Suppressor macrophage (primary cell): Measurements from ENCODE around the gene ADCY9.

Experiments
- DNase-seq, 4 experiments: peaks; one replicate each; pipeline ENCODE4 v3.0.0-alpha.2; 2020 to 2022

ADCY9 gene

DNA sequence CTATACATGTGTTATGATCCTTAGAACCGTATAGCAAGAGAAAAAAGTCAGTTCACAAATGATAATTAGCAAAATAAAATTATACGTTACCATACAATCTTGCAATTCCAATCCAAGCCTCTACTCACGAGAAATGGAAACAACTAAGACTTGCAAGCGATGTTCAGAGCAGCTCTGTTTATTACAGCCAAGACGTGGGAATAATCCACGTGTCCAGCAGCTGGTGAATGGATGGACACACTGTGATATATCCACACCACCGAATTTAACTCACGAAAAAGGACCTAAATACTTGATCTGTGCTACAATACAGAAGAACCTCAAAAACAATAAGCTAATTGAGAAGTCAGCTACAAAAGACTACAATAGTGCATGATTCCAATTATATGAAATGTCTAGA is 88.1 kb downstream of the ADCY9 start:
- DNase-seq = no peak

DNA sequence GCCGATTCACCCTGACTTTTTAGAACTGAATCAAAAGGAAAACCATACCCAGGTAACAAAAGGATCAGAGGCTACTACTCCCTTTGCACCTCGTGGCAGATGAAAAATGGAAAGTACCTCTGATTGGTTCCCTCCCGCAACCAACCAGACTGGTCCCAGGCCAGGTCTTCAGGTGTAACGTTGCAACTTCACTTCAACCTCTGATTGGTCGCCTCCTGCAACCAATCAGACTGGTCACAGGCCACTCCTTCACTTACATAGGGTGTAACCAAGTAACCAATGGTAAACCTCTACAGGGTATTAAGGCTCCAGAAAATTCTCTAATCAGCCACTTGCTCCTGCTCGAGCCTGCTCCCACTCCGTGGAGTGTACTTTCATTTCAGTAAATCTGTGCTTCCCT is 89.4 kb downstream of the ADCY9 start:
- no peak for DNase-seq

DNA sequence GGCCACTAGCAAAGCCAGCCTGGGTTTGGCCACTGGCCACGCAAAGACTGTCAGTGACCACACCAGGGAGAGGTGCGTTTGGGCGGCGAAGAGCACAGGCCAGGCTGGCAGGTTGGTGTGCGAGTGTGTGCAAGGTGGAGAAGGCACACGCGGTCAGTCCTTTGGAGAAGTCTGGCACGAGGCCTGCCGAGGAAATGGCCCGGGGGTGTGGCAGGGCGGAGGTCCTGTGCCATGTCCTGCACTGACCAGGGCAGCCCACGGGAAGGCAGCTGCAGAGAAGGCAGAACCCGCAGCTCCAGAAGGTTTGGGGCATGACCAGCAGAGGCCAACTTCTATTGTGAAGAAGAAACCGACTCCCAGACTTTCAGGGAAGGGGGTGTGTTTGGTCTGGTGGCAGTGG is 90.8 kb downstream of the ADCY9 start:
- no peak for DNase-seq

DNA sequence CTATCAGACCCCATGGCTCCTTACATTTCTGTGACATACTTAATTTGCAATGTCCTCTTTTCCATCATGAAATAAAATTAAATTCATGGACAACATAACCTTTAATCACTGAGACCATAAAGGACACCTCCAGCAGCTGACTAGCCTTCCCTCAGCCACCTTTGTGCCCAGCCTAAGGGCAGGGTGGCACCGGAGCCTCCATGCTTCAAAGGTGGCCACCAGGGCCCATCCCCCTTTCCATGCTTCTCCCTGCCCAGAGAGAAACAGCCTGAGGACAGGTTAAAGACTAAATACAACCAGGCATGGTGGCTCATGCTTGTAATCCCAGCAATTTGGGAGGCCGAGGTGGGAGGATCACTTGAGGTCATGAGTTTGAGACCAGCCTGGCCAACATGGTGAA is 94.3 kb downstream of the ADCY9 start:
- no peak for DNase-seq

DNA sequence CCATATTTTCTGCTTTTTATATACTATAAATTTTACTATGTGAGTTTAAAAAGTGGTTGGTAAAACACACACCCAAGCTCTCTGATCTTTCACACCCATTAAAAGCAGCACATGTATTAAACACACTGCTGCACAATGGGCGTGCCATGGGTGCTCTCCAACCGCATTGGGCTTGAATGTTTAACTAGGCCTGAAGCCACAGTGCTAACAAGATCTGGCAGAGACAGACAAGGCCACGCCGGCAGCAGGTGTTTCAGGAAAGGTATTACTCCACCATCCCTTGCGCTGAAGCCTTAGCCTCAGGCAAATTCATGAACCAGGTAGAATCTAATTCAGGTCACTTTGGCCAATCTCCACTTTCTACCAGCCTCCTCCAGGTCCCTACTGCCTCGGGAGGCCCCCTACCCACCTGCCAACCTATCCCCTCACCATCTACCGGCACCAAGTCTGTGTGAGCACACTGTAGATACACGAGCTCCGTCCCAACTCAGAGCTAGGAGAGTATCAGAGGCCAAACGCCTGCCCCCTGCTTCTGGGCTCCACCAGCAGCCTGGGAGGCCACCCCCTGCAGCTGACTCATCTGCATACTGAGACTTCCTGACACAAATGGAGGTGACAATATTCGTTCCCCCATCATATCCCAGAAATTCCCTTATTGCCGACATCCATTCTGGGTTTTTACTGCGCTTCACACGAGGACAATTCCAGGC is 95.0 kb downstream of the ADCY9 start:
- no peak for DNase-seq

DNA sequence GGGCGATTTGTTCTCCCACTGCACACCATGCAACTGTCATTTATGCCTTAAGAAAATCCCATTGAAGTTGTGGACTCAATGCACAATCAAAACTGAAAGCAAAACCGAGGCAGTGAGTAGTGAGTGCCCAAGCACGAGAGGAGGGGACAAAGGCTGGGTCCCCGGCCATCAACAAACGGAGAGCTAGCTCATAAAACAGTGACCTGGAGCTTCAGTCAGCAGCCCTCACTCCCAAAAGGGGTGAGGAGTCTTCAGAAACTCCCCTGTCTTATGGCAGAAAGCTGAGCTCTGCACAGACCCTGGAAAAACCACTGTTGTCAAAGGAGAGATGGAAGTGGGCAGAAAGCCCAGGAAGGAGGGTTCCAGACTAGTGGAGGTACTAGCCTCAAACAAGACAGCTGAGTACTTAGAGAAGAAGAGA is 96.9 kb downstream of the ADCY9 start:
- peak in 3 of 4 experiments; percentile 12 to 15 (median 14) for DNase-seq

DNA sequence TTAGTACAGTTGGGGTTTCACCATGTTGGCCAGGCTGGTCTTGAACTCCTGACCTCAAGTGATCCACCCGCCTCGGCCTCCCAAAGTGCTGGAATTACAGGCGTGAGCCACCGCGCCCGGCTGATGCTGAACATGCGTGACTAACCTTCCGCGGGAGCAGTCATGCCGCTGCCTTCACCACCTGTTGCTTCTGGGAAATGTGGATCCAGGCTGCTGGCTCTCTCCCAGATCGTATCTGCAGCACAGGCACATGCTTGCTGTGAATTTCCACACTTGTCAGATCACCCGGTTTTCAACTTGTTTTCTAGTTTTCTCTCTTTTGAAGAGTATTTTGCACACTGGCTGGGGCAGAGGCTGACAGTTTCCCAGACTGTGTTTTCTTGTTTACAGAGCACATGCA is 97.9 kb downstream of the ADCY9 start:
- DNase-seq = no peak

DNA sequence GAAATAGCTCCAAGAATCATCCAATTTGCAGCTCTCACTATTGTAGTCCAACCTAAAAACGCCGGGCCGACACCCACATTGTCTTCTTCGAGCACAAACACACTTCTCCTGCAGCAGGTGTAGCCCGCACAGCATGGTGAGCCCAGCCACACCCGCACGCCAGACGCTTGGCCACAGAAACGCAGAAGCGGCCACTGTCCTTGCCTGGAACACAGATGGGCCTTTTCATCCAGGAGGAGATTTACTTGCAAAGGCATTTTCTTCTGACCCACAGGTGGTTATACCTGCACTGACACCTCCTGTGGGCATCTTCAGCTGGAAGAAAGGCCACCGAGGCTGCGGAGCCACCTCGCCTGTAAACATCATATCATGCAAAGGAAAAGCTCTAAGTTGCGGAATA is 98.4 kb downstream of the ADCY9 start:
- no peak for DNase-seq

DNA sequence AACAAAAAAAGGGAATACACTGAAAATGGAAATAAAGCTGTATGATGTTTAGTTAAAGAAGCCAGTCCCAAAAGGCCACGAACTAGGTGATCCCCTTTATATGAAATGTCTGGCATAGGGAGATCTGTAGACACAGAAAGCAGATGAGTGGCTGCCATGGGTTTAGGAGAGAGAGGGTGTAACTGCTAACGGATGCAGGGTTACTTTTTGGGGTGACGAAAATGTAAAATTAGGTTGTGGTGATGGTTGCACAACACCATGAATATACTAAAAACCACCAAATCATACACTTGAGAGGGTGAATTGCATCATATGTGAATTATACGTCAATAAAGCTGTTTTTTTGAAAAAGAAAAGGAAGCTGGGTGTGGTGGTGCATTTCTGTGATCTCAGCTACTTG is 99.6 kb downstream of the ADCY9 start:
- DNase-seq = peak; percentile 34 to 81 (median 71)

DNA sequence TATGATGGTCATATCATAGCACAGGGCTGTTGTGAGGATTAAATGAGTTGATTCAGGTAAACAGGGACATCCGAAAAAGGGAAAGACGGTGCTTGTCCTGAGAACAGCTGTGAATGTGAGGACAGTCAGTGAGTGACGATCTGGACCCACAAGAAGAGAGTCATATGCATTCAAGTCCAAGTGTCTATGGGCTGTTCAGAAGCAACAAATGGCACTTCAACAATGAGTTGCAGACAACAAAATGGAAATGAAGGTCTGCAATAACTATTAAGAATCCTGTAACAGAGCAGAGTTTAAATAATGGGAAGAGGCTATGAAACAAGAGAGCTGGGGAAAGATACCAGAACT is 100.3 kb downstream of the ADCY9 start:
- peak in 1 of 4 experiments; percentile 8 for DNase-seq

DNA sequence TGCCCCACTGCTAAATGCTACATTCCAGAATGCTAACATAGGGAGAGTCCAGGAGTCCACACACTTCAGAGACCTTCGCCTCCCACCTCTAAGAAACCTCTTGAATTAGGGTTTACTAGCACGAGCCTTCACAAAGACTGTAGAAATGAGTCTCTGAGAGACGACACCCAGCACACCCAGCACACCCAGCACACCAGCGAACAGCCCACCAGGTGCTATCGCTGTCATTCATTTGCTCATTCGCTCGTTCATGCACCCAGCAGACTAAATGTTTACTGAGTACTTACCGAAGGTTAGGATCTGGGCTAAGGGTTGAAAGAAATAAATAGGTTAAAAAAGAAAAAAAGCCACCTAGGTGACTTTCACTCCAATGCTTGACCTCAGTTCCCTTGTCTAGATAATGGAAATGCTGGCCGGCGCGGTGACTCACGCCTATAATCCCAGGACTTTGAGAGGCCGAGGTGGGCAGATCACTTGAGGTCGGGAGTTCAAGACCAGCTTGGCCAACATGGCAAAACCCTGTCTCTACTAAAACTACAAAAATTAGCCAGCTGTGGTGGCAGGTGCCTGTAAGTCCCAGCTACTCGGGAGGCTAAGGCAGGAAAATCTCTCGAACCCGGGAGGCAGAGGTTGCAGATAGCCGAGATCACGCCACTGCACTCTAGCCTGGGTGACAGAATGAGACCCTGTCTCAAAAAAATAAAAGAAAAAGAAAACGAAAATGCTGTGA is 100.8 kb downstream of the ADCY9 start:
- DNase-seq = no peak

DNA sequence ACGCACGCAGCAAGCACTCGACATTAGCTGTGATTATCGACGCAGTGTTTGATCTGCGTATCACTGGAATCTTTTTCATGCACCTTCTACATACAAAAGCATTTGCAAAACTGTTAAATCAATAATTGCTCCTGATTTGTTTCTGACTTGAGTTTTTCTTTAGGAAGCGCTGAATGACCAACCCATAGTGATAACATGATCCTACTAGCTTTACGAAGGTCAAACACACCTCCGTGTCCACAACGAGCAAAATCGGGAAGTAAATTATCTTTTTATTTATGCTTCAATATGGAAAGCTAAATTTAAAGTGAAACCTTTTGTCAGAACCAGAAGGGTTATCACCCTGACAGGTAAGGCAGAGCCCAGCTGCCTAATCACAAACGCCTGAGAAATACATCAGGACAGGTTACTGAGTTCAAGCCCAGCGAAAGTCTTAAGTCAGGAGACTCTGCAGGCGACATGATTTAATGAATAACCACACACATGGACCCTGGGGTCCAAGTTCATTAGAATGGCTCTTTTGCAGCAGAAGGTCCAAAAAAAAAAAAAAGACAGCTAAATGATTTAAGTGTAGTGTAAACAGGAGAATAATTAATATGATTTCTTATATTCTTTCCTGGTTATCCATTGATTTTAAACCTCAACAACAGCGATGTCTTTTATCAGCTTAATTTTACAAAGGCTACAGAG is 104.2 kb downstream of the ADCY9 start:
- DNase-seq = no peak

DNA sequence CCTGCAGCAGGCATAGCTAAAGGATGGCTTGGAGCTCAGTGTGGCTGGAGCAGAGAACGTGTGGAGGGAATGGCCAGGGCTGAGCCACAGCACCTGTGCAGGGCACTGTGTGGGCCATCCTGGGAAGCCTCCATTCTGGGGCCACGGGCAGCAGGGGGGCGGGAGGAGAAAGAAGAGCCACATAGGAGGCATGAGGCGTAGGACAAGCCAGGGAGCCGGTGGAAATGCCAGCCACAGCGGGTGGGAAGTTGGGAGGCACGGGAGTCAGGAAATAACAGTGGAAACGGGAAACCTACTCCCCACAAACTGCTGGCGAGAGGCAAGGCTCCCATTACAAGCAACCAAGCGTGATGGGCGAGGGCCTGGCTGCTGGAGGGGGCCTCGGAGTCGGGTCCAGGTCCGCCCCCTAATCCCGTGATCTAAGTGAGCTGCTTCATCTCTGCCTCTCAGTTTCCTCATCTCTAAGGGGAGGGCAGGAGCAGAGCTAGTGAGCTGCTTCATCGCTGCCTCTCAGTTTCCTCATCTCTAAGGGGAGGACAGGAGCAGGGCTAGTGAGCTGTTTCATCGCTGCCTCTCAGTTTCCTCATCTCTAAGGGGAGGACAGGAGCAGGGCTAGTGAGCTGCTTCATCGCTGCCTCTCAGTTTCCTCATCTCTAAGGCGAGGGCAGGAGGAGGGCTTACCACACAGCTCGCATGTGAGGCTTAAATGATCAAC is 104.9 kb downstream of the ADCY9 start:
- DNase-seq = peak; percentile 56 to 77 (median 70)

DNA sequence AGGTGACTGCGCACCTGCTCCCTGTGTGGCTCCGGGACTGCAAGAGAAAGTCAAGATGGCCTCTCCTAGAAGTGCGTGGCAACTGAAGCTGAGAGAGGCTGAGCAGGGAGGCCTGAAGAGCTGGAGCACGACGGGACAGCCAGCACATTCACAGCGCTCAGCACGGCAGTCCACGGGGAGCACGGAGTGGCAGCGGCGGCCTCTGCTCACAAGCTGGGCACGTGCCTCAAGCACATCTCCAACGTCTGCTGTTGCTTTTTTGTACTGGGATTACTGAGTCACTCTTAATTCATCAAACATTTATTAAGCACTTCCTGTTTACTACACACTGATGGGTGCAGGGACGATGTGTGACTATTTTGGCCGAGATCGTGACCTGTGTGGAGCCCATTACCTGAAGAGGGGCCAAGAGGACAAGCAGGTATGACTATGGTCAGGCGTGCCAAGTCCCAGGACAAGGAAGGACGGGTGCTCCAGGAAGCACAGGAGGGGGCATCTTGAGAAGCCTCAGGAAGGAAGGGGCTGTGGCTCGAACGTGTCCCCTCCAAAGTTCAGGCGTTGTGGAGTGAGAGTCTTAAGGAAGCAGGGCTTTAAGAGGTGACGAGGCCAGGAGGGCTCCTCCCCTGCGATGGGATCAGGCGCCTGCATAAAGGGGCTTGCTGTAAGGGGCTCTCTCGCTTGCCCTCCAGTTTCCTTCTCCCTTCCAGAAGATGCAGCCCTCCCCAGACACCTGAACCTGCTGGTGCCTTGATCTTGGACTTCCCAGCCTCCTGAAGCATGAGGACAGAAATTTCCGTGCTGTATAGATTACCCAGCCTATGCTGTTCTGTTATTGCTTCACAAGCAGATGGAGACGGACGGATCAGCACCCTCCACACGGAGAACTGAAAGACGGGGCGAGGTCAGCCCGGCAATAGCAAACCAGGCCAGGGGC is 105.8 kb downstream of the ADCY9 start:
- peak in 1 of 4 experiments; percentile 10 for DNase-seq

DNA sequence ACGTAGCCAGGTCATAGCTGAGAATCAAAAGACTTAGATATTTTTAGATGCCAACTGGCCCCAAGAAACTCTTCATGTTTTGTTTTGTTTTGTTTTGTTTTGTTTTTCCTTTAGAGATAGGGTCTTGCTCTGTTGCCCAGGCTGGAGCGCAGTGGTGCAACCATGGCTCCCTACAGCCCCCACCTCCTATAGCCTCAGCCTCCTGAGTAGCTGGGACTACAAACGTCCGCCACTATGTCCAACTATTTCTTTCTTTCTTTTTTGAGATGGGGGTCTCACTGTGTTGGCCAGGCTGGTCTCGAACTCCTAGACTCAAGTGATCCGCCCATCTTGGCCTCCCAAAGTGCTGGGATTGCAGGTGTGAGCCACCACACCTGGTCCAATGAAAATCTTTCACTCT is 107.1 kb downstream of the ADCY9 start:
- no peak for DNase-seq

DNA sequence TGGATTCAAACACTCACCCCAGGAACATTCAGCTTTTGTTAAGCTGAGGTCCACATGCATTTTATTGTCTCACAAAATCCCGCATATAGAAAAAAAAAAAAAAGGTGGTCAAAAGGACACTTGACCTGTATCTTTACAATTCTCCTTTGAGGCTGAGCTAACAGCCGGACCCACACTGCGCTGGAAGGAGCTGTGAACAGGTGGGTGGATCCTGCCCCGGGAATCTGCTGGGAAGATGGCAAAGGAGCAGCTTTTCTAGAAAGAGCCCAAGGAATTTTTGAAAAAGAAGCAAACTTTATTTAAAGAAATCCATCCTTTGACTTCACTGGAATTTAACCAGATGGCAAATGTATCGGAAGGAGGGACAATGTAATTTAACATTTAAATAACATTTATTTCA is 108.1 kb downstream of the ADCY9 start:
- no peak for DNase-seq

DNA sequence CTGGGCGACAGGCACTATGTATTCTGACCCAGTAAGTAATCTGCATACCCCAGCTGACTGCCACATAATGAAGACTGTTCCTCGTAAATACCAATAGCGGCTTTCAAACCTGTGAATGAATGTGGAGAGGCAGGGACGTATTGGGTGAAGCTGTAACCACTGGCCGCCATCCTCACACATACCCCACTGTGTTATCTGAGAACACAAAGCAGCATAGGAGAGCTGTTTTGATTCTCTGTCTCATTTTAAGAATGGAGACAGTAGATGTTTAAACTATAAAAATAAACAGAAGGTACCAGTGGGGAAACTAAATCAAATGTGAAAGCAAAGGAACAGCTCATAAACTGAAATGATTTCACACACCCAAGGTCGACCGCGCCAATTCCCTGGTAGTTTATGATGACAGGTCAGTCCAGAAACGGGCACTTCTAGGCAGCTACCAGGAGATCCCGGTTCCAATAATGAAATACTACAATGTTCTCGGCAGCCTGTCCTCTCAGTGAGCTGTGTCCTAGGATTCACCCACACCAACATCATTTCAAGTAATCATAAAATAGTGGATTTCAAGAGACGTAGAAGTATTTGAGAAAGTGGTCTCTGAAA is 109.7 kb downstream of the ADCY9 start:
- no peak for DNase-seq

DNA sequence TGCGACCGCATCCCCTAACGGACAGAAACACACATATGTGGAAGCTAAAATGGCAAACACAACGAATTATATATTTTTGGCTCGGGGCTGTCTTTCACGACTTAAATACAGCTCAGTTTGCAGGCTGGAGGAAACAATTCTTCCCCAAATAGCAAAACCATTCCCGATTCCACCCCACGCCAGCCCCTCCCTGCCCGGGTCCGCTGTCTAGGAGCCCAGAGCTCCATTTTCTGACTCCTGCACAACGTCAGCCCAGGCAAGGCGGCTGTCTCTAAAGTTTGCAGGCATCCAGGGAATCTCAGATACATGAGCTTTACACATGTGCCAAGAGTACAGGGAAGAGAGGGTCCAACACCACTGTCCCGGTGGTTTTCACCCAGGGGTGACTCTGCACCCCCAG is 110.5 kb downstream of the ADCY9 start:
- no peak for DNase-seq

DNA sequence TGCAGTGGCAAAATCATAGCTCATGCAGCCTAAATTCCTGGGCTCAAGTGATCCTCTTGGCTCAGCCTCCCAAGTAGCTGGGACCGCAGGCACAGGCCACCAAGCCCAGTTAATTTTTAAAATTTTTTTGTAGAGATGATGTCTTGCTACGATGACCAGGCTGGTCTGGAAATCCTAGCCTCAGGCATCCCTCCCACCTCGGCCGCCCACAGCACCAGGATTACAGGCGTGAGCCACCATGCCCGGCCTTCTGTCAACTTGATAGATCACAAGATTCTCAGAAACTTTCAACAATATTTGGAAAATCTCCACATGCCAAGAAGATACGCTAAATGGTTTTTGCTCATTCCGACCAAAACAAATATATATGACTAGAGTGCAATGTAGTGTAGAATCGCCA is 111.0 kb downstream of the ADCY9 start:
- no peak for DNase-seq

DNA sequence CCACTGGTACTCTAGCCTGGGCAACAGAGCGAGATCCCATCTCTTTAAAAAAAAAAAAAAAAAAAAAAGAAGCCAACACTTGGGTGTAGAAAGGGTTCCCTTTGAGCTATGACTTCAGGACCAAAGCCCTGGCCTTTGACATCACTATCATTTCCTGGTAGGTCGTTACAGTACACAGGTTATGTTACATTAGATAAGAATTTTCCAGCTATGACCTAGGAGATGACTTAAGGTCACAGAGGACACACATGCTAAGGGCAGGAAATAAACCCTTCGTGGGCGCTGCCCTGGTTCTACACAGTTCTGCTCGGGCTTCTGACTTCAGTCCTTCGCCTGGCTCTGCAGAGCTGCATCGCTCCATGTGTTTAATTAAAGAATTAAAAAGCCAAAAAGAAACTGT is 112.0 kb downstream of the ADCY9 start:
- DNase-seq = no peak

DNA sequence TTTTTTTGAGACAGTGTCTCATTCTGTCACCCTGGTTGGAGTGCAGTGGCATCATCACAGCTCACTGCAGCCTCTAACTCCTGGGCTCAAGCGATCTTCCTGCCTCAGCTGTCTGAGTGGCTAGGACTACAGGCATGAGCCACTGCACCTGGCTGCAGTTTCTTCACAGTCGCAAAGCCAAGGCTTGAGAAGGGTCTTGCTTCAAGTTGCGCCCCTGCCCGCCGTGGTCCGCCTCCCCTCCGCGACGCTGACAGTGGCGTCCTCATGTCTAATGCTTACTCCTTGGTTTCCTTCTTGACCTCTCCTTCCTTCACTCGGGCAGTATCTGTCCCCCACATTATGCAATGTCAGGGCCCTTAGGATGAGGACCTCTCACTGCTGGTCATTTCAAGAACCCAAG is 112.7 kb downstream of the ADCY9 start:
- no peak for DNase-seq

DNA sequence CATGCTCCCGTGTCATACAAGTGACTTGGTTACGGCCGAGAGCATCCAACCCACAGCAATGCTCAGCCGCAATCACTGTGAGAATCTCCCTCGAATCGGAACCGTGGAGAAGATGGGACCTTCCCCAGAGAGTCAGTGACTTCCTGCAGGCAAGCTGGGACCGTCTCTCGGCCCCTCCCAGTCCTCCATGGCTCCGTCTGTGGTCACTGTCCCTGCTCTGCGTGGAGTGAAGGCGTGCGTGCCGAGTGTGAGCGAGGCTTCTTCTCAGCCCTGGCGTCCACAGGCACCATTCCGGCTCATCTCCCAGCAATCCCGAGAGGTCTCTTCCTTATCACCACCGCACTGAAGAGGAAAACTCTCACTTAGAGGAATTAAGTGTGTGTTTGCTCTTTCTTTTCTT is 113.1 kb downstream of the ADCY9 start:
- DNase-seq = no peak
